K562 (cell line): Measurements from ENCODE around the gene OLFML2A.

ENCODE experiments used
- CCNT2 ChIP-seq: IDR thresholded peaks from 2 replicates; pipeline ENCODE4 v1.6.1; 2011; ENCODE audit warnings: borderline replicate concordance, low read depth, mild to moderate bottlenecking, moderate library complexity, mixed read lengths, low read length; ENCODE audit not compliant: insufficient read length; ENCODE audit errors: extremely low read depth
- ELF1 ChIP-seq: fragments of 200-800 bp; sonication (Bioruptor generic); IDR thresholded peaks from 2 replicates; pipeline ENCODE4 v1.6.1; 2016; ENCODE audit warnings: missing genetic modification characterization, missing compliant biosample characterization
- NFRKB ChIP-seq: fragments of 450-650 bp; IDR thresholded peaks from 2 replicates; pipeline ENCODE4 v1.6.1; 2016; ENCODE audit warnings: low read depth
- NRF1 ChIP-seq, 2 experiments: fragments of 450-650 bp; IDR thresholded peaks in 1 of 2; conservative IDR thresholded peaks in 1 of 2; 2 replicates each; pipeline ENCODE4 v1.6.1; 2014; ENCODE audit warnings: mild to moderate bottlenecking in 2 of 2
- POLR2A ChIP-seq: fragments of 450-650 bp; conservative IDR thresholded peaks from 2 replicates; pipeline ENCODE4 v1.6.1; 2016
- POLR2AphosphoS5 ChIP-seq: IDR thresholded peaks from 2 replicates; pipeline ENCODE4 v1.6.1; 2011; ENCODE audit warnings: mild to moderate bottlenecking, low read depth, low read length, moderate library complexity; ENCODE audit not compliant: control insufficient read depth, insufficient read depth
- RB1 ChIP-seq: fragments of 450-650 bp; IDR thresholded peaks from 2 replicates; pipeline ENCODE4 v1.6.1; 2017; ENCODE audit warnings: low read depth, mild to moderate bottlenecking
- ZNF830 ChIP-seq: fragments of 250-450 bp; sonication (Bioruptor Pico); IDR thresholded peaks from 2 replicates; pipeline ENCODE4 v1.5.0; 2021; ENCODE audit warnings: mild to moderate bottlenecking
- TF ChIP-seq, protein P1 (sequence below): fragments of 250-450 bp; sonication (Bioruptor Pico); IDR thresholded peaks from 2 replicates; pipeline ENCODE4 v1.5.0; 2021
- TF ChIP-seq, protein P2 (sequence below), 3 experiments: IDR thresholded peaks in 2 of 3; conservative IDR thresholded peaks in 1 of 3; 2 replicates each; pipeline ENCODE4 v1.5.1; 2011 to 2012; ENCODE audit warnings: low read length in 3 of 3, mild to moderate bottlenecking in 3 of 3, control low read depth in 2 of 3, improper control_type of control experiment in 1 of 3, inconsistent platforms in 1 of 3, low read depth in 1 of 3, mixed read lengths in 1 of 3, moderate library complexity in 1 of 3; ENCODE audit not compliant: insufficient read depth in 2 of 3
- TF ChIP-seq, protein P3 (sequence below): sonication (generic); formaldehyde crosslinking; IDR thresholded peaks from 2 replicates; pipeline ENCODE4 v1.8.0; 2022; ENCODE audit warnings: mild to moderate bottlenecking, missing genetic modification reagents
- TF ChIP-seq, protein P4 (sequence below): fragments of 250-450 bp; sonication (Bioruptor Pico); IDR thresholded peaks from 2 replicates; pipeline ENCODE4 v1.5.0; 2021
- TF ChIP-seq, protein P5 (sequence below): fragments of 250-450 bp; sonication (Bioruptor Pico); IDR thresholded peaks from 2 replicates; pipeline ENCODE4 v1.8.0; 2021; ENCODE audit warnings: moderate library complexity, mild to moderate bottlenecking, inconsistent platforms

DNA sequence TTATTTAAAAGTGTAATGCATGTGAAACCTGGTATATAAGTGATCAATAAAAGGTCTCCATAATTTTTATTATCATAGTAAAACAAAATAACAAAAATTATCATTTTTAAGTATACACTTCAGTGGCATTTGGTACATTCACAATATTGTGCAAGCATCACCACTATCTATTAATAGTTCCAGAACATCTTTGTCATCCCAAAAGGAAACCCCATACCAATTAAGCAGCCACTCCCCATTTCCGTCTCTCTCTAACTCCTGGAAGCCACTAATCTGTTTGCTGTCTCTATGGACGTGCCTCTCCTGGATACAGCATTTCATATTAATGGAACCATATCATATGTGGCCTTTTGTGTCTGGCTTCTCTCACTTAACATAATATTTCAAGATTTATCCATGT is 7.6 kb downstream of the OLFML2A start:
- TF ChIP-seq, protein P1, sequence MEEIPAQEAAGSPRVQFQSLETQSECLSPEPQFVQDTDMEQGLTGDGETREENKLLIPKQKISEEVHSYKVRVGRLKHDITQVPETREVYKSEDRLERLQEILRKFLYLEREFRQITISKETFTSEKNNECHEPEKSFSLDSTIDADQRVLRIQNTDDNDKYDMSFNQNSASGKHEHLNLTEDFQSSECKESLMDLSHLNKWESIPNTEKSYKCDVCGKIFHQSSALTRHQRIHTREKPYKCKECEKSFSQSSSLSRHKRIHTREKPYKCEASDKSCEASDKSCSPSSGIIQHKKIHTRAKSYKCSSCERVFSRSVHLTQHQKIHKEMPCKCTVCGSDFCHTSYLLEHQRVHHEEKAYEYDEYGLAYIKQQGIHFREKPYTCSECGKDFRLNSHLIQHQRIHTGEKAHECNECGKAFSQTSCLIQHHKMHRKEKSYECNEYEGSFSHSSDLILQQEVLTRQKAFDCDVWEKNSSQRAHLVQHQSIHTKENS (CRISPR knock-in tag), result no peak
- TF ChIP-seq POLR2A, result no peak
- no peak for TF ChIP-seq CCNT2
- TF ChIP-seq, protein P2, sequence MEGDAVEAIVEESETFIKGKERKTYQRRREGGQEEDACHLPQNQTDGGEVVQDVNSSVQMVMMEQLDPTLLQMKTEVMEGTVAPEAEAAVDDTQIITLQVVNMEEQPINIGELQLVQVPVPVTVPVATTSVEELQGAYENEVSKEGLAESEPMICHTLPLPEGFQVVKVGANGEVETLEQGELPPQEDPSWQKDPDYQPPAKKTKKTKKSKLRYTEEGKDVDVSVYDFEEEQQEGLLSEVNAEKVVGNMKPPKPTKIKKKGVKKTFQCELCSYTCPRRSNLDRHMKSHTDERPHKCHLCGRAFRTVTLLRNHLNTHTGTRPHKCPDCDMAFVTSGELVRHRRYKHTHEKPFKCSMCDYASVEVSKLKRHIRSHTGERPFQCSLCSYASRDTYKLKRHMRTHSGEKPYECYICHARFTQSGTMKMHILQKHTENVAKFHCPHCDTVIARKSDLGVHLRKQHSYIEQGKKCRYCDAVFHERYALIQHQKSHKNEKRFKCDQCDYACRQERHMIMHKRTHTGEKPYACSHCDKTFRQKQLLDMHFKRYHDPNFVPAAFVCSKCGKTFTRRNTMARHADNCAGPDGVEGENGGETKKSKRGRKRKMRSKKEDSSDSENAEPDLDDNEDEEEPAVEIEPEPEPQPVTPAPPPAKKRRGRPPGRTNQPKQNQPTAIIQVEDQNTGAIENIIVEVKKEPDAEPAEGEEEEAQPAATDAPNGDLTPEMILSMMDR (IDR thresholded peaks at IDR 0.05 in 2 of 3, conservative IDR thresholded peaks at IDR 0.05 in 1 of 3; ENCODE audit: insufficient read depth in 2 of 3, low read depth in 1 of 3, low read length in 3 of 3), result no peak
- no peak for TF ChIP-seq NFRKB
- no peak for TF ChIP-seq POLR2AphosphoS5
- no peak for TF ChIP-seq RB1
- no peak for TF ChIP-seq ELF1 (tag)
- TF ChIP-seq, protein P3, sequence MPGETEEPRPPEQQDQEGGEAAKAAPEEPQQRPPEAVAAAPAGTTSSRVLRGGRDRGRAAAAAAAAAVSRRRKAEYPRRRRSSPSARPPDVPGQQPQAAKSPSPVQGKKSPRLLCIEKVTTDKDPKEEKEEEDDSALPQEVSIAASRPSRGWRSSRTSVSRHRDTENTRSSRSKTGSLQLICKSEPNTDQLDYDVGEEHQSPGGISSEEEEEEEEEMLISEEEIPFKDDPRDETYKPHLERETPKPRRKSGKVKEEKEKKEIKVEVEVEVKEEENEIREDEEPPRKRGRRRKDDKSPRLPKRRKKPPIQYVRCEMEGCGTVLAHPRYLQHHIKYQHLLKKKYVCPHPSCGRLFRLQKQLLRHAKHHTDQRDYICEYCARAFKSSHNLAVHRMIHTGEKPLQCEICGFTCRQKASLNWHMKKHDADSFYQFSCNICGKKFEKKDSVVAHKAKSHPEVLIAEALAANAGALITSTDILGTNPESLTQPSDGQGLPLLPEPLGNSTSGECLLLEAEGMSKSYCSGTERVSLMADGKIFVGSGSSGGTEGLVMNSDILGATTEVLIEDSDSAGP, result no peak
- TF ChIP-seq, protein P4, sequence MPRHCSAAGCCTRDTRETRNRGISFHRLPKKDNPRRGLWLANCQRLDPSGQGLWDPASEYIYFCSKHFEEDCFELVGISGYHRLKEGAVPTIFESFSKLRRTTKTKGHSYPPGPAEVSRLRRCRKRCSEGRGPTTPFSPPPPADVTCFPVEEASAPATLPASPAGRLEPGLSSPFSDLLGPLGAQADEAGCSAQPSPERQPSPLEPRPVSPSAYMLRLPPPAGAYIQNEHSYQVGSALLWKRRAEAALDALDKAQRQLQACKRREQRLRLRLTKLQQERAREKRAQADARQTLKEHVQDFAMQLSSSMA (CRISPR knock-in tag), result no peak
- TF ChIP-seq NRF1 (conservative IDR thresholded peaks at IDR 0.05 in 1 of 2, IDR thresholded peaks at IDR 0.05 in 1 of 2), result no peak
- TF ChIP-seq, protein P5, sequence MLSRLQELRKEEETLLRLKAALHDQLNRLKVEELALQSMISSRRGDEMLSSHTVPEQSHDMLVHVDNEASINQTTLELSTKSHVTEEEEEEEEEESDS (CRISPR knock-in tag), result no peak
- no peak for TF ChIP-seq ZNF830 (CRISPR knock-in tag)
